HG03571 (cell line): Measurements from ENCODE around the gene UNC80.

Source experiments
- ATAC-seq: cut with Tn5 transposase; IDR thresholded peaks from one replicate; pipeline ENCODE4 v1.9.1; 2021; ENCODE audit not compliant: unreplicated experiment

Gene UNC80

DNA sequence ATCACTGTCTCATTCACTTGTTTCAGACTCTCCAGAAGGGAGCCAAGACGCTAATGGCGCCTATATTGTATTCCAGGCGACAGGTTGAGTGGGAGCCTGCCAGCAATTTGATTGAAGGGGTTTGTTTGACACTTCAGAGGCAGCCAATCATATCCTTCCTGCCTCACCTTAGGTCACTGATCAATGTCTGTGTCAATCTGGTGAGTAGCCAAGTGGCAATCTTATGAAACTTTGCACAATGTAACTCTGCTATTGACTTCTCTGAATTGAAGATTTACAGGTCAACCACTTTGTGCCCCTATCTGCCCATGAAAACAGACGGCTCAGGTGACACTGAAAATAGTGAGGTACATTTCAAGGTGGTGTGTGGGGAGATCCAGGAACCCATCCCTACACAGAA is 198.1 kb downstream of the UNC80 start:
- ATAC-seq, result no peak

DNA sequence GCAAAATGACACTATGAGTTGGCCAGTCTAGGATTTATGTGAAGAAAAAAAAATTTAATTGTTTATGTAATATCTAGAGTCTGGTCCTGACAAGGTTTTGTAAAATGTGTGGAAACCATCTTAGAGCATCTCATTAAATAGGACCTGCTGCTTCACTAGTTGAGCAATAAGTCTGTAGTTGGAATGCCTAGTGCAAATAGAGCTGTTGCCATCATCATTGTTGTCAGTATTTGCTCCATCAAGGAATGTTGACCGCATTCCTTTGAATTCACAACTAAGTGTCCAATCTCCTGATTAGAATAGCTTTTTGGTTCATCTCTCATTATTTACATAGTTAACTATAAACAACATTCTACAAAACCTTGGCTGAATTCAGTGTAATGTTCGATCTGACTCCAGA is 198.6 kb downstream of the UNC80 start:
- ATAC-seq, result no peak

DNA sequence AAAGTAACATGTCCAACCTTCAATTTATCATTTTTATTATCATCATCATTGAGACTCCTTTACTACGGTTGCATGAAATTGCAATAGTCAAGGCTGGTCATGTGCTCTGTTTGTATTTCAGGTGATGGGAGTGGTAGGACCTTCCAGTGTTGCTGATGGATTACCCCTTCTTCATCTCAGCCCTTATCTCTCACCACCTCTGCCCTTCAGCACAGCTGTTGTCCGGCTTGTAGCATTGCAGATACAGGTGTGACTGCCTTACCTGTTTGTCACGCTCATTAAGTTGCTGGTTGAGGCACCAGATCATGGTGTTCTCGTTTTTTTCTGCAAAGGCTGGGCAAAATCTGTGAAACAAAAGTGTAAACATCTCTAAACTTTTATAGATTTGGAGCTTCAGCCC is 199.1 kb downstream of the UNC80 start:
- no peak for ATAC-seq

DNA sequence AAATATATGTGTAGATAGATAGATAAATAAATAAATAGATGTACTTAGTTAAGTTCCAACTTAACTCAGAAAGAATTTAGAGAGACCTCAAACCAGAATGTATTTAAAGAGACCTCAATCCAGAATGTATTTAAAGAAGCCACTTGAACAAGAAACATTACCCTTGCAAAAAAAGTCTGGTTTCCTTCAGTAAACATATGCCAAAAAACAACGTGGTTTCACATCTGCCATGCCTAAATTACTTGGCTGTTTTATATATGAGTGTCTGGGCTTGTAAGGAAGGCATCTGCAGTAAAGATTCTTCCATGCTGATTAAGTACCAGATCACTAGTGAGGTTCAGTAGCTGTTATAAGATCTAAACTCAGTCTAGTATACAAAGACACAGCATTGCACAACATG is 201.7 kb downstream of the UNC80 start:
- ATAC-seq, result no peak

DNA sequence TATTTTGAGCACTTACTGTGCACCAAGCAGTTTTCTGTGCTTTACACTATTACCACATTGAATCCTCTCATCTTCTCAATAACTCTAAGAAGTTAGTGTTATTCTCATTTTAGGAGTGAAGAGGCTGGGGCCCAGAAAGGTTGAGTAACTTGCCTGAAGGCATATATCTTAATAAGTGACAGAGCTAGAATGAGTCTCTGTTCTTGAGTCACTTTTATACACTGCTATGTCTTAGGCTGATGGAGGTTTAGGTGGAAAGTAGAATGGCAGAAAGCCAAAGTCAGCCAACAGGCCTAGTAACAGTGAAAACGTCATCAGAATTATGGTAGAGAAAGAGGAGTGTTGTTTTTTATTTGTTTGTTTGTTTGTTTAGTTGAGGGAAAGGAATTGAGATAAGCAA is 202.9 kb downstream of the UNC80 start:
- no peak for ATAC-seq

DNA sequence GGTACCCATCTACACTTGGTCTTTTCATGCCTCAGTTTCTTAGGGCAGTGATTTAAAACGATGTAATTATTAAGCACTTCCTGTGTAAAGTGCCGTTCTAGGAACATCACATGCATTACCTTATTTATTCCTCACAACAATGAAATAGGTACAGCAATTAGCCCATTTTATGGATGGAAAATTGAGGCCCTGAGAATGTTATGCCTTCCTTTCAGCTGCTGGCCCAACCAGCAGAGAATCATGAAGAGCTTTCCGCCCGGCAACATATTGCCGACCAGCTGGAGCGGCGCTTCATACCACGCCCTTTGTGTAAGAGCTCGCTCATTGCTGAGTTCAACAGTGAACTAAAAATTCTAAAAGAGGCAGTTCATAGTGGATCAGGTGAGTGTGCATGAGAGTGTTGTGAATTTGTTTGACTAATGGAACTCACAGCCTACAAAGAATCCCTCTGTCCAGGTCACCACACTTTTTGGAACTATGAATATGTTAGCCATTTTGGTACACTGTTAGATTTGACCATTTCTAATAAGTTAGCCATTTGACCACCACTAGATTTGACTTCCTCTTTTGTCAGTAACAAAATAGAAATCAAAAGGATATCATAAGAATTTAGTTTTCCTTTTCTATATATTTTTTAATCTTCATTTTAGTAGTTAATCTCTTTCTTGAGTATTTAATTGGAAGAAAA is 205.2 kb downstream of the UNC80 start:
- peak; percentile 91 for ATAC-seq

DNA sequence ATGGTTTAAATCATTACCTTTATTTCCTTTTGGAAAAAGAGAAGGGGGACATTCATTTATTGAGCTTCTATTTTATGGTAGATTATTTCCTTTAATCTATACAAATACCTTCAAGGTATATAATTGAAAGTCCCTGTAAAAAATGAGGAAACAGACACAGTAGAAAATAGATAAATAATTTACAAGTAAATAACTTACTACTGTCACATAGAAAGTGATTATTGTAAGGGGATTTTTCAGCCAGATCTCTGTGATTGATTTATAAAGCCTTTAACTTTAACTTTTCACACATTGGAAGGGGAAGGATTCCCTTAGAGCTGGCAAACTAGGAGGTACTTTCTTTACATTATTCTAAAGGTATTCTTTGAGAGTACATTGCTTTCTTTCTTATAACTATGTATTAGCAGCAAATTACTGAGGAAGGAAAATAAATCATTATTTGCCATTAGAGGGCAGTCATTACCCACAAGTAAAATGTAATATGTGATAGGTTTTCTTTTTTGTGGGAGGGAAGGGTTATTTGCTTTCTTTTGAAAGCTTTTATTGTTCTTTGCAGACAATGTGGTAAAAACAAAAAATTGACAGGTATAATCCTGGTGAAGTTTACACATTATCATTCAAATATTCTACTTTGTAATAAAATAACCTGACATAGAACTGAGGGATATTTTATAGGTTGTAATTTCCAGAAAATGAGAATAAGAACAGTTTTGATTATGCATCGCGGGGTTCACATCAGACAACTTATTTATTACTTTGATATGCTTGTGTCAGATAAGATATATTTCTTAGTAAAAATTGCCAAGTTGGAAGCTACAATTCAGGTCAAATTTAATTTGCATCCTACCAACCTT is 206.0 kb downstream of the UNC80 start:
- peak; percentile 51 for ATAC-seq

DNA sequence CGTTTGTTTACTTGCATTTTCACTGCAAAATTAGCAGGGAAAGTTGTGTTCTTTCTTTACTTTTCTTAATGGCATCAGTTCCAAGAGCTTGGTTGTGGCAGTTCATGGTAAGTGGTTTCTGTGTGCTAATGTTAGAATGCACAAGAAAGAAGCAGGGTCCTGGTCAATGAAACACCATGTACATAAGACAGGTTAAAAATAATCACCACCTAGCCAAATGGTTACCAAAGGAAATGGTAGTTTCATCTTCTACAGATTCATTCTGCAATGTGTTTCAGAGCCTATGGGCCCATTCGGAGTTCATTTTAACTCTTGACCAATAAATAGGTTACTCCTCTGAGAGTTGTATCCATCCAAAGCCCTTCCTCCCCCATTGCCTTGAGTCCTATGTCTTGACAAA is 212.7 kb downstream of the UNC80 start:
- no peak for ATAC-seq

DNA sequence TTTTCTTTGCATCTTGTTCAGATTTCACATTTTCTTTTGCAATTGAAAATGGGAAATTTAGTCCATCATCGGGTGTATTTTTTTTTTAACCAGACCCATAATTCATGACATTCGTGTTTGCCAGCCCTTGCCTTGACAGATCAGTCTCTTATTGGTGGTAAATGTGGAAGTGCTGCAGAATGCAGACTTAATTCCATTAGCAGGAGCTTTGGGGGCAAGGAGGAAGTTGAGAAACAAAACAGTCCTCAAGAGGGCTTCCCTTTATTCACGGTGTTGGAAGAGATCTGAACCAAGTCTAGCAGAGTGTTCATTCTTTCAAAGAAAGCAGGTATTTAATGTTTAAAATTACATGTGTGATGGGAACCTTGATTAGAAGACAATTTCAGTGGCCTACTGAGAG is 214.2 kb downstream of the UNC80 start:
- no peak for ATAC-seq

DNA sequence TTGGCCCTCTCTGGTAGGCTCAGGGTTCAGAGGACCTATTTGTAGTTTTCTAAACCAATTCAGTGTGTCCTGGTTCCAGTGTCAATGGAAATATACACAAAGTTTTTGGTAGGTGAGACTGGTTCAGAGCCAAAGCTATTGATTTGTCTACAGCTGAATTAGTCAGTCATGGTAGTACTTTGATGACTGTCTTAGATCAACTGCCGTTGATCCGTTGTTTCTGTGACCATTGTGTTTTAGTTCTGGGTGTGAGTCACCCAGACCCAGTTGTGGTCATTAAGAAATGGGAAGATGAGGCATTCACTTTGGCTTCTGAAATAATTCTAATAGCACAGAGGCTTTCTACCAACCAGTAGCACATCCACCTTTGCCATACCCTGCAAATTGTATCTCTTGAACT is 214.8 kb downstream of the UNC80 start:
- ATAC-seq, result no peak

DNA sequence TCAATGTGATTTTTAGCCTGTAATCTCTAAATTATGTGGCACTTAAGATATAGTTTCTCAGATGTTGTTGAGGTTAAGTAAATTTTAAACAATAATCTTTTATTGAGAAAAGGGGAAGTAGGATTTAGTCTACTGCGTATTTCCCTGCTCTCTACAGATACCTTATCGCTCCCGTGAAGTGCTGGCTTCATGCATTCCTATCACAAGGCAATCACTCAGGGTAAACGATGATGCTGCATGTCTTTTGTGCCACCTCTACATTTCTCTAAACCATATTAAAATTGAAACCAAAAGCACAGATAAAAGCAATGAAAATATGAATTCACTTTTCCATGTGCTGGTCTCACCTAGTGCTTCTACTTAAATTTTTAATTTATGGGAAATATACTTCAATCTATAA is 216.4 kb downstream of the UNC80 start:
- no peak for ATAC-seq

DNA sequence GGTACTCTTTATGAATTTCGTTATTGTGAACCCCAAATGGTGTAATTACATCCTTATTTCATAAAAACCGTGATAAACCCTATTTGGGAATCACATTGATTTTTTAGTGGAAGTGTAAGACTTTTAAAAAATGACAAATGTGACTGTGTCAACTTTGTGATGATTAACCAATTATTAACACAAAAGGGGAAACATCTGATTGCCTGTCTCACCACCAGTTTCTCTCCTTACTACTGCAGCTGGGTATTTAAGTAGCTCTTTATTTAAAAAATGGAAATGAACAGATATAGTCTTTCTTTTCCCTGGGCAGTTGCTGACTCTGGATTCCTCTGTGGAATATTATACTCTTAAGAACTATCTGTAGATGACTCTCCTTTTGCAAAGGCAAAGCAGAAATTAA is 219.2 kb downstream of the UNC80 start:
- ATAC-seq, result peak; percentile 53

DNA sequence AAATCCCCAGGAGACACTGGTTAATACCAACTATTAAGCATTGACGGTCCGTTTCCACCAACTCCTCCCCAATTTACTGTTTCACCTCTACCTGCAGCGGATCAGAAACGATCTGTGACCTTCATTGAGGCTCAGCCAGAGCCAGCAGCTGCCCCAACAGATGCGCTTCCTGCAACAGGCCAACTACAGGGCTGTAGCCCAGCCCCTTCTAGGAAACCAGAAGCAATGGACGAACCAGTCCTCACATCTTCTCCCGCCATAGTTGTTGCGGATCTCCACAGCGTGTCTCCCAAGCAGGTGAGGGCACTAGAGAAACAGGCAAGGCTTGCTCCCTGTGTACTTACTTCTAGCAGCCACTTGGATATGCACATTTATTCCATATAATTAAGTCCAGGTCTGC is 222.3 kb downstream of the UNC80 start:
- ATAC-seq, result no peak

DNA sequence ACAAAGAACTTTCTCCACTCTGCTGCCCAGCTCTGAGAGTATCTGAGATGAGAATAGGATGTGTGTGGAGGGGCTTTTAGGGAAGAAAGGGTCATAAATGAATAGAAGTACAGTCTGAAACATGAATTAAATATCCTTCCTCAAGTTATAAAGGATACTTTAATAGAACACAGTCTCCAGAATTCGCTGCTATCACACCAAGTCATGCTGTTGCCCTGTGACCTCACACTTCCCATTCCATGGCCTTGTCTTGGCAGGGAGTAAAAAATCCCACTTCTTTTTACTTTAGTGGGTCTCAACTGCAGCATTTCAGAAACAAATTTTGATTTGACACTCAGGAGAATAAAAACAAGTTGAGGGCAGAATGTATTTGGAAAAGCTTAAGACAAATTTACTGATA is 227.0 kb downstream of the UNC80 start:
- no peak for ATAC-seq

DNA sequence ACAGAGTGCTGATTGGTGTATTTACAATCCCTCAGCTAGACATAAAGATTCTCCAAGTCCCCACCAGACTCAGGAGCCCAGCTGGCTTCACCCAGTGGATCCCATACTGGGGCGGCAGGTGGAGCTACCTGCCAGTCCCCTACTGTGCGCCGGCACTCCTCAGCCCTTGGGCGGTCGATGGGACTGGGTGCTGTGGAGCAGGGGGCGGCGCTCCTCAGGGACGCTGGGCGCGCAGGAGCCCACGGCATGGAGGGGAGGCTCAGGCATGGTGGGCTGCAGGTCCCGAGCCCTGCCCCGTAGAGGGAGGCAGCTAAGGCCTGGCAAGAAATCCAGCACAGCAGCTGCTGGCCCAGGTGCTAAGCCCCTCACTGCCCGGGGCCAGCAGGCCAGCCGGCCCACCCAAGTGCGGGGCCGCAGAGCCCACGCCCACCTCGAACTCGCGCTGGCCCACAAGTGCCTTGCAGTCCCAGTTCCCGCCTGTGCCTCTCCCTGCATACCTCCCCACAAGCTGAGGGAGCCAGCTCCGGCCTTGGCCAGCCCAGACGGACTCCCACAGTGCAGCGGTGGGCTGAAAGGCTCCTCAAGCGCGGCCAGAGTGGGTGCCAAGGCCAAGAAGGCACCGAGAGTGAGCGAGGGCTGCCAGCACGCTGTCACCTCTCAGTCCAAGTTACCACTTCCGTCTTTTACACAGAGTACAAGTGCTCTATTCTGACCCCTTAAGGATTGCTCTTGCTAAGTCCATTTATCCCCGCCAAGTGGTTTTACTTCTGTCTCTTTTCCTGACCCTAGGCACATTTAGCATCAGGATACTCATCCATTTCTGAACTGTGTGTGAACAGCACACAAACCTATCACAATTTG is 229.1 kb downstream of the UNC80 start:
- no peak for ATAC-seq

DNA sequence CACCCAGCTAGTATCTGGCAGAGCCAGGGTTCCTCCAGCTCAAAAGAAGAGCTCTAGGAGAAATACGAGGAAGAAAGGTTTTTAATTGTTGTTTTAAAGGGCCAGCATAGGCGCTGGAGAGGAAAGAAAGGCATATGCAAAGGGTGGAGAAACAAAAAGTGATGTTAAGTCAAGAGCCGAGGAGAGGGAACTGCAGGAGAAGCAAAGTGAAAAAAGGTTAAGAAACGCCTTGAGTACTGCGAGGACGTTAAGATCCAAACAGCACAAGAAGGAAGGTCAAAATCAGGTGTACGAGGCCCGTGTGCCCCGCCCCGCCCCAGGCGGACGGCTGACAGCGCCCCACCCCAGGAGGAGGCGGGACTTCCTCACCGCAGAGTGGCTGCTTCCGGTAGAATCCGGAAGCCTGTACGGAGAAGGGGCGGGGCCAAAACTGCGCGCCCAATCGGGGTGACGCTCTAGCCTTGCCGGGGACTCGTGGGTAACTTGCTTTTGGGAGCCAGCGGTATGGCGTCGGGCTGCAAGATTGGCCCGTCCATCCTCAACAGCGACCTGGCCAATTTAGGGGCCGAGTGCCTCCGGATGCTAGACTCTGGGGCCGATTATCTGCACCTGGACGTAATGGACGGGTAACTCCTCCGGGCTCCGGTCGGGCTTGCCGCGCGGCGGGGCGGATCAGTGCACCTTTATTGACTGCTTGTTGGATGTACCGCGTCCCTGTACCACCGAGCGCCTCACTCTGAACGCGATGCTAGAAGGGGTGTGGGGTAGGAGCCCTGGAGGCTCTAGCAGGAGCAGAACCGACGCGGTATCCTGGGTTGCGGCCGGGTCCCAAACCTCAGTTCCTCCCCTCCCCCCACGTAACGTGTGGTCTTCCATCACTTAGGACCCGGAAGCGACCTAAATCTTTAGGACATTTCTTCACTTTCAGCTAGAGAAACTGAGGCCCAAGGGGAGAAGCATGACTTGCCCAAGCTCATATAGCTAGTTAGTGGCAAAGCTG is 230.8 kb downstream of the UNC80 start, which contains the start of gene RPE:
TSS of gene RPE (plus strand) at position 481 of the 1,000 bp plus-strand sequence. CDS start at position 505, 24 bp downstream.
- peak; percentile 99 for ATAC-seq

DNA sequence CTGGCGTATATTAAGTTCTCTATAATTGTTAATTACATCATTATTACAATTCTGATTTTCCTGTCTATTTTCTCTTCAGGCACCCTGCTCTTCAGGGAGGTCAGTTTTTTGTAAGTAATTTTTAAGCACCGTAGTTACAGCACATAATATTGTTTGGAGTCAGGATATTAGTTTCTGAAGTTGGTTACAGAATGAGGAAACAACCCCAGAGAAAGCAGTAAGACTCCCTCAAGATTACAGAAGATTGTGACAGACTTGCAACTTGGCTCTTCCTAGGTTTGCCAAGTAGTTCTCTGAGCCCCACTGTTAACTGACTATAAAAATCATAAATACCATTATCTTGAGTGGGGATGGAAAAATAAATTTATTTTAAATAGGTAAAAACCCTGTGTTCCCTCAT is 231.7 kb downstream of the UNC80 start:
- ATAC-seq, result no peak

DNA sequence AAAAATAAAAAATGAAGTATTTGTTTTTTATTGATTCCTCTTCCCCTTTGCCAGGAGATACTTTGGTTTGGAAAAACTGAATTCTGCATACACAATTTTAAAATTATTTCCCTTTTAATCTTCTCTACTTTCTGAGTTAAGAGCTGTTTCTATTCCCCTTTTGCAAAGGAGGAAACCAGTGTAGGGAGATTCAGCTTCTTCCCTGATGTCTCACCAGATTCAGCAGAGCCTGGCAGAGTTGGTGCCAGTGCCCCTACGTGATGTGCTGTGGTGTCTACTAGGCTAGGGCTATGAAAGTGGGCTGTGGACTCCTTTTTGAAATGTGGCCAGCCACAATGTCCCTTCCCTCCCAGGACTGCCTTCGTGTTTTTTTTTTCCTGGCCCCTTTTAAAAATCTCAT is 233.2 kb downstream of the UNC80 start:
- ATAC-seq, result no peak

DNA sequence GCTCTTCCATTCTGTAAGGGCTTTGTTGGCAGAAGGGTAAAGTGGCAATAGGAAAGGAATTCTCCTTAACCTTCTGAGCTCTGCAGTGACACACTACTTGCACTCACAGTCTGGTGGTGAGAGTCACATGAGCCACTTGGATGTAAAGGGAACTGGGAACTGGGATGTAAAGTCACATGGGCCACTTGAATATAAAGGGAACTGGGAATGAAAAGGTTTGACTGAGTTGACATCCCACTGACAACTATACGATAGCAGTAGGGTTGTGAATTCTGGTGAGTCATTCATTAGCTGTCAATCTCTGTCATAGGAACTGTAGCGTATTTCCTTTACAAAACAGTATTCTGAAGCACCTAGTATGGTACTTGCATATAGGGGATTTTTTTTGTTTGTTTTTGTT is 236.3 kb downstream of the UNC80 start:
- ATAC-seq, result no peak

DNA sequence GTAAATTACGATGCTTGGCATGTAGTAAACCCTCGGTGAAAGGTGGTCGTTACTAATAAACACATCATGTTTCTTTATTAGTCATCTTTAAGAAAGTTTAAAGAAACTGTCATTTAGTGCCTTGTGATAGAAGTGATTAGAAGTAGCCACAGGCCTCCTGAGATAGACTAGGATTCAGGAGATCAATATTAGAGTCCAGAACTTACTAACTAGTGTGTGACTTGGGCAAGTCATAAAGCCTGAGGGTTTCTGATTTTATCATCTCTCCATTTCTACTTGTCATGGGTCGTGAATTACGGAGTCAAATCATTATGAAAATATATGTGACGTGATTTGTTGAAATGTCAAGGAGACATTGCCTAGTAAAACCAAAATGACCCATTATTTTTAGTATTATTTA is 237.5 kb downstream of the UNC80 start:
- no peak for ATAC-seq
